Nephron progenitor cell (in vitro differentiated cells): ENCODE measurements around the gene SLC38A7.
"Not testable (repeated sequence)": the region's sequence is repeated elsewhere in the genome, so short reads cannot be mapped to it uniquely, and the experiment has no call there.

ENCODE experiments used
- DNase-seq: peaks from one replicate; pipeline ENCODE4 v3.0.0; 2021
- H3K27ac Mint-ChIP-seq: 2 replicates; pipeline ENCODE4 v1.8.0; 2021; ENCODE audit warnings: mild to moderate bottlenecking, moderate library complexity, mixed read lengths
- H3K27me3 Mint-ChIP-seq: 2 replicates; pipeline ENCODE4 v1.8.0; 2021; ENCODE audit warnings: mild to moderate bottlenecking, low read depth, mixed read lengths; ENCODE audit not compliant: poor library complexity
- H3K36me3 Mint-ChIP-seq: 2 replicates; pipeline ENCODE4 v1.8.0; 2021; ENCODE audit warnings: low read depth, mixed read lengths
- H3K4me1 Mint-ChIP-seq: 2 replicates; pipeline ENCODE4 v1.8.0; 2021; ENCODE audit warnings: mixed read lengths
- H3K4me3 Mint-ChIP-seq: 2 replicates; pipeline ENCODE4 v1.8.0; 2021; ENCODE audit warnings: mild to moderate bottlenecking, moderate library complexity, mixed read lengths
- H3K9me3 Mint-ChIP-seq: 2 replicates; pipeline ENCODE4 v1.8.0; 2021; ENCODE audit warnings: mild to moderate bottlenecking, moderate library complexity, mixed read lengths
- TF ChIP-seq, protein P1 (sequence below): fragments of 200-600 bp; sonication (generic); IDR thresholded peaks from 2 replicates; pipeline ENCODE4 v1.5.0; 2021; ENCODE audit warnings: antibody characterized with exemption

Gene SLC38A7

GRCh38 chr16:58670177-58670576, 14.4 kb downstream of the SLC38A7 start:
- Mint-ChIP-seq H3K4me3 (no peak overlapping the region), H3K27me3 (peaks cover 3% of the 10 kb centered on the region), H3K4me1 (no peaks in the 10 kb centered on the region), H3K9me3 (no peaks in the 10 kb centered on the region), H3K36me3 (peaks cover 32% of the 10 kb centered on the region), H3K27ac (no peak overlapping the region)
- DNase-seq = no peak
- TF ChIP-seq, protein P1, sequence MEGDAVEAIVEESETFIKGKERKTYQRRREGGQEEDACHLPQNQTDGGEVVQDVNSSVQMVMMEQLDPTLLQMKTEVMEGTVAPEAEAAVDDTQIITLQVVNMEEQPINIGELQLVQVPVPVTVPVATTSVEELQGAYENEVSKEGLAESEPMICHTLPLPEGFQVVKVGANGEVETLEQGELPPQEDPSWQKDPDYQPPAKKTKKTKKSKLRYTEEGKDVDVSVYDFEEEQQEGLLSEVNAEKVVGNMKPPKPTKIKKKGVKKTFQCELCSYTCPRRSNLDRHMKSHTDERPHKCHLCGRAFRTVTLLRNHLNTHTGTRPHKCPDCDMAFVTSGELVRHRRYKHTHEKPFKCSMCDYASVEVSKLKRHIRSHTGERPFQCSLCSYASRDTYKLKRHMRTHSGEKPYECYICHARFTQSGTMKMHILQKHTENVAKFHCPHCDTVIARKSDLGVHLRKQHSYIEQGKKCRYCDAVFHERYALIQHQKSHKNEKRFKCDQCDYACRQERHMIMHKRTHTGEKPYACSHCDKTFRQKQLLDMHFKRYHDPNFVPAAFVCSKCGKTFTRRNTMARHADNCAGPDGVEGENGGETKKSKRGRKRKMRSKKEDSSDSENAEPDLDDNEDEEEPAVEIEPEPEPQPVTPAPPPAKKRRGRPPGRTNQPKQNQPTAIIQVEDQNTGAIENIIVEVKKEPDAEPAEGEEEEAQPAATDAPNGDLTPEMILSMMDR = no peak

DNA sequence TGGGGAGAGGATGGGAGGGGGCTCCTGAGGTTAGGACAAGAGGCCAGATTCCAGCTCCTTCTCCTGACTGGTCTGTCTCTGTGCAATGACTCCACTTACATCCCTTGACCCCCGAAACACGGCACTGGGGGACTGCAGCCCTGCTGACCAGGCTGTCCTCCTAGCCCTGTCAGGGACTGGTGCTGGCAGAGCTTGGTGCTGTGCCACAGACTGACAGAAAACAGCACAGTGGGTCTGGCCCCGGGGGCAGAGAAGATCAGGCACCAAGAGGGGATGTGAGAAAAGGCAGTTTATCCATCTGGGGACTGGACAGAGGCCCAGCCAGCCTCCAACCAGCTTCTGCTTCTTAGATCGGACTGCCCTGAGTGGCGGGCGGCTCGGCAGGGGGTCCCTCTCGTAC, 19.4 kb downstream of the SLC38A7 start:
- Mint-ChIP-seq H3K36me3 (peaks cover 25% of the 10 kb centered on the region), H3K4me1 (peaks cover 10% of the 10 kb centered on the region), H3K9me3 (no peaks in the 10 kb centered on the region), H3K27ac (peak overlapping the region; percentile 57), H3K4me3 (no peak overlapping the region), H3K27me3 (peaks cover 8% of the 10 kb centered on the region)
- TF ChIP-seq, protein P1 = no peak
- DNase-seq = no peak

GRCh38 chr16:58661199-58661830, 23.3 kb downstream of the SLC38A7 start:
- H3K36me3 Mint-ChIP-seq = peaks cover 5% of the 10 kb centered on the region
- no peak overlapping the region for H3K27ac Mint-ChIP-seq
- H3K27me3 Mint-ChIP-seq = peaks cover 11% of the 10 kb centered on the region
- peaks cover 10% of the 10 kb centered on the region for H3K4me1 Mint-ChIP-seq
- DNase-seq = peak; percentile 29
- no peak overlapping the region for H3K4me3 Mint-ChIP-seq
- no peaks in the 10 kb centered on the region for H3K9me3 Mint-ChIP-seq
- TF ChIP-seq, protein P1 = peak; percentile 58

- H3K4me3 Mint-ChIP-seq, DNase-seq, H3K36me3 Mint-ChIP-seq, H3K9me3 Mint-ChIP-seq, H3K27ac Mint-ChIP-seq: not testable (repeated sequence)
- Mint-ChIP-seq H3K27me3 (peaks cover 11% of the 10 kb centered on the region), H3K4me1 (peaks cover 10% of the 10 kb centered on the region)
These were observed 24.7 kb downstream of the SLC38A7 start for GRCh38 chr16:58659911-58660310.

DNA sequence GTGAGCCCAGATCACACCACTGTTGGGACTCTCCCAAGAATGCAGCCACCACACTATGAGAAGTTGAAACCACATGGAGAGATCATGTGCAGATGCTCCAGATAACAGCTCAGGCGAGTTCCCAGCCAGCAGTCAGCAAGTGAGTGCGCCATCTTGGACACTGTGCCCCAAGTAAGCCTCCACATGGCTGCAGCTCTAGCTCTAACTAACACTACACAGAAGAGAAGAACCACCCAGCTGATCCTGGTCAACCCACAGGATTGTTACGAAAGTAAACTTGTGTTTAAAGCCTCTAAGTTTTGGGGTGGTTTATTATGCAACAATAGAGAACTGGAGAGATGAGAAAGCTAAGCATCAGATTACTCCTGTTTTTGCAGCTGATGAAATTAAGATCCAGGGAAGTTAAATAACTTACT, 25.8 kb downstream of the SLC38A7 start:
- no peak for DNase-seq
- Mint-ChIP-seq H3K9me3 (no peaks in the 10 kb centered on the region), H3K4me3 (no peak overlapping the region), H3K4me1 (peaks cover 6% of the 10 kb centered on the region), H3K36me3 (no peaks in the 10 kb centered on the region), H3K27ac (no peak overlapping the region), H3K27me3 (peaks cover 18% of the 10 kb centered on the region)
- TF ChIP-seq, protein P1 = no peak

- DNase-seq = no peak
- no peak overlapping the region for H3K27ac Mint-ChIP-seq
- no peak overlapping the region for H3K4me3 Mint-ChIP-seq
- H3K36me3 Mint-ChIP-seq = no peaks in the 10 kb centered on the region
- H3K4me1 Mint-ChIP-seq = peaks cover 11% of the 10 kb centered on the region
- peaks cover 25% of the 10 kb centered on the region for H3K27me3 Mint-ChIP-seq
- H3K9me3 Mint-ChIP-seq = no peaks in the 10 kb centered on the region
- TF ChIP-seq, protein P1 = no peak
These were observed 27.7 kb downstream of the SLC38A7 start for GRCh38 chr16:58656899-58657298.
